ENCODE data around the gene BCL2L12. TPM values are rescaled to one million over a fixed set of nuclear protein-coding genes. Genes with fewer than 3 reads are reported as not detected.
A peak's percentile ranks its signal among the peaks of the same experiment; 100 is the strongest.

The BCL2L12 gene
- total RNA-seq, 1 experiment from 2014 or later: 93.9 TPM

DNA sequence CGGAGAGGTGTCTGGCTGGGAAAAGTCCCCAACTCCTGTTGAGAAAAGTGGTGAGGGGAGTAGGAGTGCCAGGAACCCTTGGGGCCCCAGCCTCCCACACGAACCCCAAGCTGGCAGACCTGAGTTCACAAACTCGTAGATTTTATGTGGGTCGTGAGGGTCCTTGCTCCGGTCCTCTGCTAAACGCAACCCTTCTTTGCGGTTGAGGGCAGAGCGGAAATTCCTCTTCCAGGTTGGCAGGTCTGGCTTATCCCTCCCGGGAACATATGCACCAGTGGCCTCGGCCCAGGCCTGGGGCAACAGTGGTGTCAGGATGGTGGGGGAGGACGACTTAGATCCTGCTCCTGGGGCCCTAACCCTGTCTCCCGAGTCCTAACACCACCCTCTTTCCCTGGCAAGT lies 2.5 kb upstream of the BCL2L12 start:
- no peak overlapping the region; the same call in 1 of the 2 replicates for H3K9ac ChIP-seq (ENCODE audit: low read length)
- H3K4me1 ChIP-seq (ENCODE audit: control insufficient read depth in 1 of 2, insufficient read depth in 2 of 2, low read length in 2 of 2): peaks cover 6 to 24% of the 10 kb centered on the region in 2 experiments; a peak in 3 of 4 replicates
- H3K9me3 ChIP-seq (ENCODE audit: control insufficient read depth in 1 of 2, insufficient read depth in 1 of 2, low read depth in 1 of 2, low read length in 2 of 2): no peaks in the 10 kb centered on the region
- CTCF ChIA-PET: no interaction called here
- H3K27ac ChIP-seq (ENCODE audit: low read depth, low read length): peak overlapping the region; percentile 95; the same call in 1 of the 2 replicates
- POLR2A ChIA-PET: interaction anchor here (2.5 to 2.9 kb wide), 2 partner anchors 12 to 23 kb away, joined by 24 to 53 read pairs; partner anchors contain the start of genes PRMT1 and RRAS
- peaks cover 47% of the 10 kb centered on the region for H3K79me2 ChIP-seq (ENCODE audit: insufficient read depth, low read length)
- TF ChIP-seq, protein P1, sequence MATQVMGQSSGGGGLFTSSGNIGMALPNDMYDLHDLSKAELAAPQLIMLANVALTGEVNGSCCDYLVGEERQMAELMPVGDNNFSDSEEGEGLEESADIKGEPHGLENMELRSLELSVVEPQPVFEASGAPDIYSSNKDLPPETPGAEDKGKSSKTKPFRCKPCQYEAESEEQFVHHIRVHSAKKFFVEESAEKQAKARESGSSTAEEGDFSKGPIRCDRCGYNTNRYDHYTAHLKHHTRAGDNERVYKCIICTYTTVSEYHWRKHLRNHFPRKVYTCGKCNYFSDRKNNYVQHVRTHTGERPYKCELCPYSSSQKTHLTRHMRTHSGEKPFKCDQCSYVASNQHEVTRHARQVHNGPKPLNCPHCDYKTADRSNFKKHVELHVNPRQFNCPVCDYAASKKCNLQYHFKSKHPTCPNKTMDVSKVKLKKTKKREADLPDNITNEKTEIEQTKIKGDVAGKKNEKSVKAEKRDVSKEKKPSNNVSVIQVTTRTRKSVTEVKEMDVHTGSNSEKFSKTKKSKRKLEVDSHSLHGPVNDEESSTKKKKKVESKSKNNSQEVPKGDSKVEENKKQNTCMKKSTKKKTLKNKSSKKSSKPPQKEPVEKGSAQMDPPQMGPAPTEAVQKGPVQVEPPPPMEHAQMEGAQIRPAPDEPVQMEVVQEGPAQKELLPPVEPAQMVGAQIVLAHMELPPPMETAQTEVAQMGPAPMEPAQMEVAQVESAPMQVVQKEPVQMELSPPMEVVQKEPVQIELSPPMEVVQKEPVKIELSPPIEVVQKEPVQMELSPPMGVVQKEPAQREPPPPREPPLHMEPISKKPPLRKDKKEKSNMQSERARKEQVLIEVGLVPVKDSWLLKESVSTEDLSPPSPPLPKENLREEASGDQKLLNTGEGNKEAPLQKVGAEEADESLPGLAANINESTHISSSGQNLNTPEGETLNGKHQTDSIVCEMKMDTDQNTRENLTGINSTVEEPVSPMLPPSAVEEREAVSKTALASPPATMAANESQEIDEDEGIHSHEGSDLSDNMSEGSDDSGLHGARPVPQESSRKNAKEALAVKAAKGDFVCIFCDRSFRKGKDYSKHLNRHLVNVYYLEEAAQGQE (IDR thresholded peaks at IDR 0.05; ENCODE audit: low read depth): no peak
- TF ChIP-seq POLR2AphosphoS5 (IDR thresholded peaks at IDR 0.05; ENCODE audit: low read depth, low read length): peak; percentile 36; the same call in 1 of the 2 replicates
- peak overlapping the region; percentile 78; the same call in 1 of the 2 replicates for H3K4me2 ChIP-seq (ENCODE audit: low read length)
- no peaks in the 10 kb centered on the region for H4K20me1 ChIP-seq (ENCODE audit: insufficient read depth)
- H3K36me3 ChIP-seq (ENCODE audit: control insufficient read depth in 1 of 2, insufficient read depth in 2 of 2, low read length in 2 of 2): peaks cover 12 to 45% of the 10 kb centered on the region in 2 experiments; a peak in 3 of 4 replicates
- H2AFZ ChIP-seq (ENCODE audit: low read depth, low read length, poor library complexity, severe bottlenecking): no peak overlapping the region
- ATAC-seq (no peak), DNase-seq (ENCODE audit: low read depth, low spot score) (no peak)
- RAD21 ChIA-PET (ENCODE audit: low non-redundant PET in 1 of 2, low total read pairs in 2 of 2, uncharacterized antibody in 2 of 2, unreplicated experiment in 2 of 2): no interaction called here
- no peaks in the 10 kb centered on the region for H3K27me3 ChIP-seq (ENCODE audit: insufficient read depth, low read length)
- intact Hi-C loops (cut with micrococcal nuclease): no loop called here
- no TSS peak for BruUV-seq (replicated peaks)
- H3K4me3 ChIP-seq (replicated peaks in 1 of 2; ENCODE audit: low read depth in 1 of 2, low read length in 2 of 2): no peak overlapping the region
- no peaks in the 10 kb centered on the region for H3K9me2 ChIP-seq (ENCODE audit: insufficient read depth)
